NCI-H82 (cell line): Measurements from ENCODE around the gene RIT2.

Experiments
- DNase-seq: peaks from one replicate; lab custom pipeline; 2025; lab: John Stamatoyannopoulos, UW

Gene RIT2

DNA sequence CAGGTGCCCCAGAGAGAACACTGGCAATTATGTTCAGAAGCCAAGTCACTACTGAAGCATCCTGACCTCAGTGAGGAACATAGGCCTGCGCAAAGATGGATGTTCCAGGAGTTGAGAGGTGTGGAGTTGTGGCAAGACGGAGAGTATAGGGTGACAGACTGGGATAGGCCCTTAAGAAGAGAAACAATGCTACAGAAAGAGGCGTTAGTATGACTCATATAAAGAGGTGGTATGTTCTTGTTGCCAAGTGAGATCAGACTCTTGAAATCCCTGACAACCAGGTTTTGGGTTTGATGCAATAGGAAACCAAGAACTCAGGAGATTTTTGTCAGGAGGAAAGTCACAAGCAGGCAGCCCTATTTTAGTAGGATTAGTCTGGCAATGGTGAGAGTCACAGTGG is 185.6 kb downstream of the RIT2 start:
- DNase-seq = no peak

DNA sequence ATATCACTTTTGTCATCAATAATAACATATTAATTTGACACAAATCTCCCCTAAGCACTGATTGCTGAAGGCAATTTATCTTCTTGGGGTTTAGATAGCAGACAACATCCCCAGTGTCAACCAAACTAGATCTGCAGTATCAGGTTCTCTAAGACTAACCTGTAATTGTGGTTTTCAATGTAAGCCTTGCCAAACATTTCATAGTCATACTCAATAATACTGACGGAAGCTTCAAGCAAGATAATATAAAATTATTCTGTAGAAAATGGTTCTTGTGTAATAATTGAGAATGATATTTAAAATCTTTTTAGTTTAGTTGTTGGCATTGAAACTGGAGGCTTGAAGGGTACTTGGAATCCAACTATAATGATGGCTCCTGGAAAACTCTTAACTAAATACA is 186.3 kb downstream of the RIT2 start:
- DNase-seq = no peak

DNA sequence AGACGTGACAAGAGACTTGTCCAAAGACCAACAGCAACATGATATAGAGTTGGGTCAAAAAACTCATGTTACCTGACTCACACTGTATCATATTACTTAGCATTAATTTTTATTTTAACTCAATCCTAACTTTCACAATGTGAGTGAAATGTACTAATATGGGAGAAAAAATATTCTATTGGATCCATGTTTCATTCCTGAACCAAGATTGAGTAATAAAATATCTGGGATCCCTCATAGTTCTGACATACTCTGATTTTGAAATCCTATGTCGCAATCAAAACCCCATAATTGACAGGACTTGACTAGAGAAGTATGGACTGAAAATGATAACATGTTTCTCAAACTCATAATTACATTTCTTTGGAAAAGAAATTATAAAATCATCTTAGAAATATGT is 190.4 kb downstream of the RIT2 start:
- DNase-seq = no peak

DNA sequence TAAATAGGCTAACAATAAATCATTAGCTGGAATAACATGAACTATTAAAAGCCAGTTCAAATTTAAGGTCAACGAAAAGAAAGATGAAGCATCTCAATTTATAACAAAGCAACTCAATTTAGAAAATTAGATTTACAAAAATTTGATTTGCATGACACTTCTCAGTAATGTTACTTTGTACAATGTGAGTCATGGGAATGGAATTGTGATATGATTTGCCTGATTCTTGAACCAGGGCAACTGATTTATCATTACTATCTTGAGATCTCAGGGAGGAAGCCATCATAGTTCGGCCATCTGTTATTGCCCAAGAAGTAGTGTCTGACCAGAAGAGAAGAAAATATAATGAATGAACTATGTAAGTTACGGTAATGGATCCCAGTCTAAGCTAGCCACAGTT is 193.1 kb downstream of the RIT2 start:
- DNase-seq = no peak

DNA sequence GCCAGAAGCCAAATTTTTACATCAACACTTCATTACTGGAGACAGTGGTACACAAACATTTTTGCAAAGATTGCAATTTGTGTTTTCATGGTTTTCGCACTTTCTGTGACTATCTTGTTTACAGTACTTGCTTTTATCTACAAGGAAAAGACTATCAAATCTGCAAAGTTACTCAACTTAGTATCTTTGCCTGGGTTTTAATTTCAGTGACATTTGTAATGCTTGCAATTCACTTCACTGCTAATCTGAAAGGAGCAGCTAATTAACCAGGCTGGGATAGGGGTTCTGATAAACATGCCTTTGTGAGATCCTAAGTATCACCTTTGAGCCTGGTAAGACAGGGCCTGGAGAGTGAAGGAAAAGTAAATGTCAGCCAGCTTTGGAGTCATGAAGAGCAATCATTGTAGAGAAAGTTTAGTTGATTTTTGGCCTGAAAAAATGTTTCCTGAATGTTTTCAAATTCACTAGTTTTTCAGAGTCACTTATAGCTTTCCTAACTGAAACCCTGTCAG is 194.2 kb downstream of the RIT2 start:
- no peak for DNase-seq

DNA sequence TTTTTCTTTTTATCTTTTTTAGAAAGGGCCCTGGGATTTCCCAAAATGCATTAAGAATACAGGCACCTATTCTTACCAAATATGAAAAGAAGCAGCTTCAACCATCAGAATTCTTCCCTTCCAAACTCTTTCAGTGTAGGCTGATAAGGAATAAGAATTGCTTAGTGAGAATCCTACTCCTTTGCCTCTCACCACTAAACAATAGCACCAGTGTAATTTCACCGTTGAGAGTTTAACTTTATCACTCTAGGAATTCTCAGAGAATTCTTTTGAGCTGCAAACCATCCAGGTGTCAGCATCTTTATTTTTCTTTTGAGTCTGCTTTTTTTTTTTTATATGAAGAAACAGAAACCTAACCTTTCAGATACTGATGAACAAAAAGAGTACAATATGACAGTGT is 194.9 kb downstream of the RIT2 start:
- no peak for DNase-seq

DNA sequence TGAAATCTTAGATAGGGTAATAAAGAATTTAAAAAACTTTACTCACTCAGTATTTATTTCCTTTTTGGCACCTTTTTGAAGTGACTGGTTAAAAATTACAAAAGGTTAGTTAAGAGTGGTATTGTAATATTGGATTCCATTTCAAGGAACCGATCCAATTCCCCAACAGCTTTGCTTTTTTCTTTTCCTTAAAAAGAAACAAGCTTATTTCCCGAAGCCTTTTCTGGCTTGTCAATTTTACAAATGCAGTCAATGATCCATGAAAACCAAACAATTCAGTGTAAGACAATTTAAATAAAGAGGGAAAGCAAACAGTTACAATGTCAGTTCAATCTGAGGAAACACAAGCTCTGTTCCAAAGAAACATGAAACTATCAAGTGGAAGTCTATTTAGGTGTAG is 200.2 kb downstream of the RIT2 start:
- DNase-seq = no peak

DNA sequence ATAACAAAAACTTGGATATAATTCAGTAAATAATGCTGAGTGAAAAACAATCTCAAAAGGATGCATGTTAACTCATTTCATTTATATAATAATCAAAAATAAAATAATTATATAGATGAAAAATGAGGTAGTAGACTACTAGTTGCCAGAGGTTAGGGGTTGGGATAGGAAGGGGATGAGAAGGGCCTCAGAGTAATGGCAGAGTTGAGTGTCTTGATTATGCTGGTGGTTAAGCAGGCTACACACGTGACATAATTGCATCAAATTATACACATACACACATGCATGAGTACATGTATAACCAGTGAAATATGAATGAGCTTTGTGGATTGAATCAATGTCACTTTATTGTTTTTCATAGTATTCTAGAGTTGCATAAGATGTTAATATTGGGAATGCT is 201.0 kb downstream of the RIT2 start:
- no peak for DNase-seq

DNA sequence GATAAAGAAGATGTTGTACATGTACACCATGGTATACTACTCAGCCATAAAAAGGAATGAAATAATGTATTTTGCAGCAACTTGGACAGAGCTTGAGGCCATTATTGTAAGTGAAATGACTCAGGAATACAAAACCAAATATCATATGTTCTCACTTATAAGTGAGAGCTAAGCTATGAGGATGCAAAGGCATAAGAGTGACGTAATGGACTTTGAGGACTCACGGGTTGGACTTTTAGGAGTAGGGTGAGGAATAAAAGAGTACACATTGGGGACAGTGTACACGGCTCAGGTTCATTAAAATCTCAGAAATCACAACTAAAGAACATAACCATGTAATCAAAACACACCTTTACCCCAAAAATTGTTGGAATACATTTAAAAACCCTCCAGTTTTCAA is 206.4 kb downstream of the RIT2 start:
- DNase-seq = no peak

DNA sequence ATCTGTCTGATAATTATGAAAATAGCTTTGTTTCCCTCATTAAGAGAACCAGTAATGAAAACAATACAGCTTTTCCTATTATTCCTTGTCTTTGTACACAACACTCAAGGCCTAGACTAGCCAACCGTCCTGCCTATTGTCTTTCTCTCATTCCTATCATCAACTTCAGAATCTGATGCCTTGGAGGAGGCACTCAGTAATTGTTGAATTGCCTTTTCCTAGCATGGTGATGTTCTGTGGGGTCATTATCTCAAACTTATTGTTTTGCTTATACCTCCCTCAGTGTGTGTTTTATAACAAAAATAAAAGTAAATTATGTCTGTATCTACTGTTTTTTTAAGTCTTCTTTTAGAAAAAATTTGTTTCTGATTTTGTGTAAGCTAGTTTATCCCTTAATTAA is 208.7 kb downstream of the RIT2 start:
- no peak for DNase-seq

DNA sequence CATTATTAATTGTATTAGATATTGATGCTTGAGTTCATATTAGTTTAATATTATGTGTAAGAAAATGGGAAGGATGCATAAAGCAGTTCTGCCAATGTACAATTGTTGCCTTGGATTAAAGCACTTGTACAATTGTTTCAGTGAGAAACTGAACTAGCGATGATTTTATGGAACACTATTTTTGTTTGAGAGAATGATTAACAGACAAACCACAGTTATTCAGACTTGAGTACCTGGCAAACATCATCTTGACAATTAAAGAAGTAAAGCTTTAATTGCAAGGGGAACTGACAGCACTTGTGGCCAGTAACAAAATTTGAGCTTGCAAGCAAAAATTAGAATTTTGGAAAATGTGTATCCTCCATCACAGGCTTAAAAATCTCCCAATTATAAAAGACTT is 214.3 kb downstream of the RIT2 start:
- no peak for DNase-seq

DNA sequence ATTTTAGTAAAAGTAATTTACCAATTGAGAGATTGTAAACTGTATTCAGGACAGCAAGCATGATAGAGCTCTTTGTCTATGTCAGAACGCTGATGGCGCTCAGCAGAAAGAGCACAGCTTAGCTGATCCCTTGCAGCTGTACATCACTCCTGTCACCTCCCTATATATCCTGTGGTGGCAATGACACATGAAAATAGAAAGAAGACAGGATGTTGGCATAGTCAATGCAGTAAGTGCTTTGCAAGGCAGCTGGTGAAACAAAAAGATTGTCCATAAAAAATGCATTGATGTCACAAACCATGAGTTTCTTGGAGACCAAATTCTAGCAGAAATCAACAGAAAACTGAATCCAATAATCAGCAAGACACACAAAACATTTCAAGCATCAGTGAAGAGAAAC is 221.5 kb downstream of the RIT2 start:
- peak; percentile 52 for DNase-seq

DNA sequence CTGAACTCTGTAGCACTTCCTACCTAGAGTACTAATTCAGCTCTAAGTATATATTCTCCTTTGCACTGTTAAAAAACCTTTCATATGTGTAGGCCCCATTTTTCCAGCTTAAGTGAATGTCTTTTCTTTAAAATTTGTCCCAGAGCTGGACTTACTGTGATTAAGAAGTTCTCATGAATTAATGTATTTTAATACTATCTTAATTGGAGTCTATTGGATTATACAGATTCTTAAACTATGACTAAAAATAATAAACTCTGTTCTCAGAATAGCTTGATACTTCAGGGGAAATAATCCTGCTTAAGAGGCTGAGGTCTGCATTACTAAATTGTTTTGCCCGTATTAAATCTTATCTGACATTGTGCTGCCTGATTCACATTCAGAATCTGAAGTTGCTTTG is 223.3 kb downstream of the RIT2 start:
- DNase-seq = peak; percentile 32

DNA sequence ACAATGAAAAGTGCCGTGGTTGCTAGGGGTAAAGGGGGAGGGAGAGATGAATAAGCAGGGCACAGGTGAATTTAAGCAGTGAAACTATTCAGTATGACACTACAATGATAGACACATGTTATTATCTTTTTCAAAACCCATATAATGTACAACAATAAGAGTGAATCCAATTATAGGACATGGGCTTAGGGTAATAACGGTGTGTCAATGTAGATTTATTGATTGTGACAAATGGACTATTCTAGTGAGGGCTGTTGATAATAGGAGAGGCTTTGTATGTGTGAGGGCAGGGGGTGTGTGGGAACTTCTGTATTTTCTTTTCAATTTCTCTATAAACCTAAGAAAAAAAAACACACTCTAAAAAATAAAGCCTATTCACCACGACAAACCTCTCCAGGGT is 223.8 kb downstream of the RIT2 start:
- peak; percentile 40 for DNase-seq

DNA sequence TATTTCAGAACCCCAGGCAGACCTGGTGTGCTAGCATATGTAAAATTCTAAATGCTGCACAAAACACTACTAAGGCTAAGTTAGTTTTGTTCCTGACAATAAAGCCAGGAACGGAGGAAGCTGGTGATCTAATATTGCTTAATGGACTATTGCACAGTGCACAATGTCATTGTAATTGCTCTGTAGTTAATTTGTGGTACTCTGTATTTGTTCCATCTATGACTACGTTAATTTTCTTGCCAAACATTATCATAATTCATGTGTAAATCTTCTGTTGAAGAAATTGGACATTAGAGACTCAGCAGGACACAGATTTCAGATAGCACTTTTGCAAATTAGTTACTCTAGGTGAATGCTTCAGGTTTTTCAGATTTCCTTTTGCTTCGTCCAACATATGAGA is 232.3 kb downstream of the RIT2 start:
- DNase-seq = no peak

DNA sequence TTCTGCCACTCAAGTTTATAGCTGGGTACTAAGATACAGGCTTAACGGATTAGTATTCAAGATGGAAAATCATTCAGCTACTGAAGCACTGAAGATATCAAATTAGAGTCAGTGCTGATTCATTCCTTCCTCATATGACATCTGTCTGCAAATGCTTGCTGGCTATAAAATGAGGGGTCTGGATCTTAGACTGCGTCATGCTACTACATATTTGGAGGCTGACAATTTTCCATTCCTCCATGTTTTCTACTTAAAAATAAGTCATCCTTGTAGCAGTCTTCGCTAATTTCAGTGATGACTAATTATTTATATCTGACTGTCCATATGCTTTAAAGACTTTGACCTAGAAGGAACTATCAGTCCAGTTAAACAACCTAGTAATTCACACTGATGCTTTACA is 233.4 kb downstream of the RIT2 start:
- no peak for DNase-seq

DNA sequence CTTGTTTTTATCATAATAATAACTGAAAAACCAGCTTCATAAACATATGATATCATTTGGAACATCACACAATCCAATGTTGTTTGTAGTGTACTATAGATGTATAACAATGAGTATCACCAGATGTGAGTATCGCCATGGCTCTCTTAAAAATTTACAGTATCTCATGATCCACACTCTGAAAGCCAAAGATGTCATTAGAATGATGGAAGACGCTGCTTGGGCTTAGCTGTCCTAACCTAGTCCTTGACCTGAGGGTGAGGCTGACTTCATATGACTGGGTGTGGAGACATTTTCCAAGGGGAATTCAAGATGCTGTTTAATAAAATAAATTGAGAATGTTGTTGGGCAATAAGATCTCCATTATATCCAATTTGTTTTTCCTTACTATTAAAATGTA is 242.6 kb downstream of the RIT2 start:
- DNase-seq = peak; percentile 1

DNA sequence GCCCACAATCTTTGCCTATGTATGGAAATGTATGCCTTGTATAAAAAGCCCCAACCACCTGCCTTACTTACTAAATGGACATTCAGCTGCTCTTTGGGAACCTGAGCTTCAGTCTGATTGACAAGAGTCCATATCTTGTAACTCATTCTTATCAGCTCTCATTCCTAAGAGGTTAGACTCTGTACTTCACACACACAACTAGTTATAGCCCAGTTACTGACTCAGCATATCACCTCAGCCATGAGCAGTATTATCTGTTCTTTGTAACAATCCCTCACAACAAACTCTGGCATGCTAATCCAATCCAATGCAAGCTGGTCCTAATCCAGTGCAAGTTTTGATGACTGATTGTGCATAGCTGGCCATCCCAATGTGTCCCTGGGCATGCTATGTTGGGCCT is 250.6 kb downstream of the RIT2 start:
- peak; percentile 44 for DNase-seq

DNA sequence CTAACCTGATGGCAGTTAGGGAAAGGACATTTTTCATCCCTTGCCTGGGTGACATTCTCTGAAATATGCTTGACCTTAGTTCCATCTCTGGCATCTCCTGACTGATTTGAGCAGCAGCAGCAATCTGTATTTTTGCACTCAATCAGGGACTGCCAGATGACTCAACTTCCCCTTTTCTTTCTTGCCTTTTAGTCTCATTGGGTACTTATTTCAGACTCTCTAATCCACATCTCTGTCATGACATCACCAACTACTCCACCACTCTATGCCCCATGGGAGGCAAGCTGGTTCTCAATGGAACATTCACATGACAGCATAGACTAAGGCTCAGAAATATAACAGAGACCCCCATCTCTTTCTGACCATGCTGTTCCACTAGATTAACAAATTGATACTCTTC is 254.2 kb downstream of the RIT2 start:
- no peak for DNase-seq

DNA sequence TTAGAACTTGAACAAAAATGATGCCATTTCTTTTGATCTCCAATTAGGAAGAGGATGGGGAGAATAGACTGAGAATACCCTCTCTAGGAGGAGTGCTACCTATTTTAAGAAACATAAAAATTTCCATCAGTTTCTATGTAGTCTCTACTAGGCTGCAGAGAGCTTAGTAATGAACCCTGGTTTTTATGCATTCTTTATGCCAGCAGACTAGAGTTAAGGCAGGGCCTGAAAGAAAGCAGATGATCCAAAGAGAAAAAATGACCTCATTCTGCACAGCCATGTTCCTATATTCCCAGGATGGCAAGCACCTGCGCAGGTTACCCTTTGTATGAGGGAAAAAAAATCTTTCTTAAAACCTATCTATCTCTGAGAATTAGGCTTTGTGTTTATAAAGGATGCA is 254.9 kb downstream of the RIT2 start:
- DNase-seq = no peak

DNA sequence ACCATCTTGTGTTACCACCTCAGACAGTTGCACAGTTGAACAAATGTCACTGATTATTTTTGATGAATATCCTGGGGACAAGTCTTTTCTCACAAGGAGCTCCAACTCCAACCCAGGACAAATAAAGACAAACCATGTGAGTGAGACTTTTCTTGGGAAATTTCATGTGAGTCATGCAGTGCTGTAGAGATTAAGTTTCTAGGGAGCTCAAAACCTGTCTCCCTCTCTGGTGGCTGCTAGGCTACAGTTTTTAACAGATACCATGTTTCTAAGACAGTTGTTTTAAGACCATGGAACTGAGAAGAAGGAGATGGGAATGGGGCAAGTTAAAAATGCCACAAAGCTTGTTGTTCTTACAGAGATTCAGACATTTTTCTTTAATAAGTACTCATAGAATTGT is 255.5 kb downstream of the RIT2 start:
- DNase-seq = no peak

DNA sequence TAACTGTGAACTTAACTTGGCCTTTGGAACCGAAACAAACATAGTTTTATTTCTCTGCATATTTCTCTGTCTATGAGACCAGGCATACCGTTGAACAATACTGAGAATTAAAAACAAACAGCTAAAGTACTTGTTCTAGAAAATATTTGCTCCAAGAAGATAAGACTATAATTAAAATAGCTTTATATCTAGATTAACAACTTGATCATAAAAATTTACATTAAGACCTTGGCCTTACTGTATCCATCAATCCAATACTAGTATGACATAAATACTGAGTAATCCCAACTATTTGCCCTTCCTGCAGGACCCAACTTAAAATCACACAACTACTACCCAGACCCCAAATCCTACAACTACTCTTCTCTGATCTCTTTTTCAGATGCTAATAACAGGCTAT is 260.9 kb downstream of the RIT2 start:
- no peak for DNase-seq

DNA sequence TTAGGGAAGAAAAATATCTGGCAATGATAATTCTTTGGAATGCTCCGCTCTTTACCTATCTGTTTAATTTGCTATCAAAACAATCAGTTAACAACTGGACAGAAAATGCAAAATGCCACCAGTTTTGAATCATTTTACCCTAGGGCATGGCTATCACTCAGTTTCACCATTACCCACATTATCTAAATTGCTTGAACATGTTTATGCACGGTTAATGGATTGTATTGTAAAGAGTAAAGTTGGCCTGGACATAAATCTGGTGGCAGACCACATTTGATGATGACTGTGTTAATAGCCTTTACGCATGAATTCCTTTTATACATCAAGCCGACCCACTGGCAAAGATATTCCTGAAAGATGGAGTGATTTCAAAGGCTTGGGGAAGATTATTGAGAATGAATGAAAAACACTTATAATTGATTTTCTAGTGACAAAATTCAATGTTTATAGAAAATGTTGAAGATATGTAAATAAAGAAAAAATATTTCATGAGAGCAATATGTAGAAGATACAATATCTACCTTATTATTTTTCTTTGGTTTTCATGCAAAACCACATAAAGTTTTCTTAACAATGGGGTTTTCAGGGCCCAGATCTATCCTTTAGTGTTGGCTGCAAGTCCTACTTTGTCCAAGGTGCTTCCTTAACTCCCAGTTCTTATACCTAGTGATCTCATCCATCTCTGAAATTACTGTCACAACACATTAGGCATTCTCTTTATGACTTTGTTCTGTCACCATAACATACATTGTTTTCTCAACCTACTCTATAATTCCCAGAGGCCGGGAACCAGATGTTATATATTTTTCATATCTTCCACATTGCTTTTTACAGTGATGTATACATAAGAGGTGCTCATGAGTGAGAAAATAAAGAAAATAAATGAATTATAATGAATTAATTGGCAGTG is 265.1 kb downstream of the RIT2 start:
- DNase-seq = no peak

DNA sequence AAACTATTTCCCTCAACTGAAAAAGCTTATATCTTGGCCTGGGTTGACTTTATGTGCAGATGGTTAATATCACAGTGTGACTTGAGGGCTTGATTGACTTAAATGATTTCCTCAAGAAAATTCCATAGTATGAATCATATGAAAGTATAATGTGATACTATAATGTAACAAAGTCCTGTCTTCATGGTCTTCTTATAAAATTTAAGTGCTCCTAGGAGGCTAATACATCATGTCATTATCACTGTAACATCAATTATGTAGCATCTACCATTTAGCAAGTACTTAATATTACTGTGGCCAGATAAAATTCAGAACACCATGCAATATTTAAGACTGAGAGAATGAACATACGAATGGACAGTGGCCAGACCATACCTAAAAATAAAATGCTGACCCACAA is 276.1 kb downstream of the RIT2 start:
- no peak for DNase-seq
